Gastrocnemius medialis (tissue), 4 donors: ENCODE measurements around the gene DCUN1D1.

ENCODE experiments used
- CTCF ChIP-seq, 5 experiments: fragments of 450-650 bp in 3 of 5; fragments of 200-600 bp in 2 of 5; sonication (generic) in 2 of 5; IDR thresholded peaks in 4 of 5; conservative IDR thresholded peaks in 1 of 5; 1 replicate in 4 of 5; 2 replicates in 1 of 5; pipeline ENCODE4 v1.5.1; 2016 to 2019; ENCODE audit warnings: antibody characterized with exemption in 5 of 5, mild to moderate bottlenecking in 3 of 5, moderate library complexity in 3 of 5
- POLR2A ChIP-seq, 2 donors: fragments of 450-650 bp; IDR thresholded peaks; one replicate each; pipeline ENCODE4 v1.6.1; 2017; ENCODE audit warnings: antibody characterized with exemption in 2 of 2, mild to moderate bottlenecking in 2 of 2, moderate library complexity in 2 of 2

GRCh38 chr3:182989566-182989965 lies 9.2 kb upstream of the DCUN1D1 start:
- TF ChIP-seq POLR2A (IDR thresholded peaks at IDR 0.05) (no peak), CTCF (IDR thresholded peaks at IDR 0.05 in 4 of 5, conservative IDR thresholded peaks at IDR 0.05 in 1 of 5) (no peak)
